HepG2 (cell line): ENCODE measurements around the gene VEPH1. TPM values are rescaled to one million over a fixed set of nuclear protein-coding genes. Genes with fewer than 3 reads are reported as not detected.

Experiments used
- FOXK2 ChIP-seq: fragments of 450-650 bp; IDR thresholded peaks from 2 replicates; pipeline ENCODE4 v1.6.1; 2016
- HDAC1 ChIP-seq: sonication (generic); formaldehyde crosslinking; IDR thresholded peaks from 2 replicates; pipeline ENCODE4 v1.5.1; 2020; ENCODE audit warnings: mild to moderate bottlenecking, missing genetic modification reagents
- IKZF1 ChIP-seq: fragments of 450-650 bp; IDR thresholded peaks from 2 replicates; pipeline ENCODE4 v1.7.1; 2016
- RBM22 ChIP-seq: fragments of 200-400 bp; formaldehyde crosslinking; optimal IDR thresholded peaks from 2 replicates; pipeline ENCODE3; 2017; ENCODE audit warnings: mild to moderate bottlenecking, low read length, moderate library complexity
- SMAD3 ChIP-seq: sonication (generic); formaldehyde crosslinking; IDR thresholded peaks from 2 replicates; pipeline ENCODE4 v1.4.0; 2020; ENCODE audit warnings: missing genetic modification reagents
- ZNF317 ChIP-seq: sonication (generic); formaldehyde crosslinking; IDR thresholded peaks from 2 replicates; pipeline ENCODE4 v1.5.0; 2020; ENCODE audit warnings: mild to moderate bottlenecking, missing genetic modification reagents
- ZNF382 ChIP-seq: sonication (generic); formaldehyde crosslinking; IDR thresholded peaks from 2 replicates; pipeline ENCODE4 v1.5.0; 2020; ENCODE audit warnings: missing genetic modification reagents, mild to moderate bottlenecking, borderline replicate concordance
- polyA plus RNA-seq, 8 experiments: library from polyadenylated mRNA; depleted of rRNA in 3 of 8; stranded (reverse) in 7 of 8; unstranded in 1 of 8; fragments of >200 nt; fragmentation: Illumina TruSeq in 4 of 8; extraction: Trizol in 4 of 8; gene quantifications; 2 replicates each; pipeline versions ENCODE4 v1.2.1 to v1.2.3, GENCODE V29; 2011 to 2016; ENCODE audit warnings: low read depth in 4 of 8, missing spikeins in 1 of 8, mixed read lengths in 1 of 8; ENCODE audit not compliant: insufficient read depth in 1 of 8
- total RNA-seq, 5 experiments: library from RNA; depleted of rRNA; stranded (reverse); fragments of >200 nt; fragmentation: Illumina TruSeq; extraction: Trizol; gene quantifications; 2 replicates each; pipeline ENCODE4 v1.2.3, GENCODE V29; 2016; ENCODE audit warnings: low read depth in 1 of 5
- TF ChIP-seq, protein P1 (sequence below), 2 experiments: sonication (generic) in 1 of 2; formaldehyde crosslinking in 1 of 2; IDR thresholded peaks; 2 replicates each; pipeline versions ENCODE4 v1.5.1 to v1.6.1; 2011 to 2020; ENCODE audit warnings: borderline replicate concordance in 1 of 2, low read depth in 1 of 2, low read length in 1 of 2, mild to moderate bottlenecking in 1 of 2, missing genetic modification reagents in 1 of 2, moderate library complexity in 1 of 2
- TF ChIP-seq, protein P2 (sequence below): sonication (generic); formaldehyde crosslinking; IDR thresholded peaks from 2 replicates; pipeline ENCODE4 v1.5.0; 2020; ENCODE audit warnings: missing genetic modification reagents
- TF ChIP-seq, protein P3 (sequence below): sonication (generic); formaldehyde crosslinking; IDR thresholded peaks from 2 replicates; pipeline ENCODE4 v1.5.0; 2020; ENCODE audit warnings: mild to moderate bottlenecking, missing genetic modification reagents, moderate library complexity

Gene VEPH1
- total and polyA plus RNA-seq, 2 of the 13 experiments (the other 11 are each of a cell fraction or from before 2014, with no cell fraction given) = not detected

DNA sequence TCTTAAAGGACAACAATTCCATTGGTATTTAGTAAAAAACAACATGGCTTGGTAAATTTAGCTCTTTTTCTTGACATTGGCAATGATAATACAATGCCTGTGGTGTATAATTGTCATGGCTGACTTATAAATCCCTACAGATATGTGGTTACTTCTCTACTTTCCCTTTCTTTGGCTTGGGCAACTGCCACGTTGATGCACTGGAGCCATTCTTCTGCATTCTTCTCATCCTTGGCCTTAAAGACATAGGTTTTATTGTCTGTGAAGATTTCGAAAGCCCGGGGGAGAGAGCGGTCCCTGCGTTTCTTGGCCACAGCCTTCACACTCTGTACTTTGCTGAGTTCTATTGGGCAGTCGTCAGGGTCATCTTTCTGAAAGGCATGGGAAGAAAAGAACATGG is 242.2 kb downstream of the VEPH1 start (continued):
- TF ChIP-seq, protein P1, sequence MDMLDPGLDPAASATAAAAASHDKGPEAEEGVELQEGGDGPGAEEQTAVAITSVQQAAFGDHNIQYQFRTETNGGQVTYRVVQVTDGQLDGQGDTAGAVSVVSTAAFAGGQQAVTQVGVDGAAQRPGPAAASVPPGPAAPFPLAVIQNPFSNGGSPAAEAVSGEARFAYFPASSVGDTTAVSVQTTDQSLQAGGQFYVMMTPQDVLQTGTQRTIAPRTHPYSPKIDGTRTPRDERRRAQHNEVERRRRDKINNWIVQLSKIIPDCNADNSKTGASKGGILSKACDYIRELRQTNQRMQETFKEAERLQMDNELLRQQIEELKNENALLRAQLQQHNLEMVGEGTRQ (IDR thresholded peaks at IDR 0.05; ENCODE audit: low read depth, low read length) = no peak
- TF ChIP-seq, protein P1 (CRISPR knock-in tag; IDR thresholded peaks at IDR 0.05; ENCODE audit: borderline replicate concordance) = no peak
- TF ChIP-seq IKZF1 (no peak), HDAC1 (CRISPR knock-in tag) (no peak), FOXK2 (no peak), ZNF317 (CRISPR knock-in tag) (no peak), RBM22 (no peak), ZNF382 (CRISPR knock-in tag) (no peak), SMAD3 (CRISPR knock-in tag) (no peak)
- TF ChIP-seq, protein P2, sequence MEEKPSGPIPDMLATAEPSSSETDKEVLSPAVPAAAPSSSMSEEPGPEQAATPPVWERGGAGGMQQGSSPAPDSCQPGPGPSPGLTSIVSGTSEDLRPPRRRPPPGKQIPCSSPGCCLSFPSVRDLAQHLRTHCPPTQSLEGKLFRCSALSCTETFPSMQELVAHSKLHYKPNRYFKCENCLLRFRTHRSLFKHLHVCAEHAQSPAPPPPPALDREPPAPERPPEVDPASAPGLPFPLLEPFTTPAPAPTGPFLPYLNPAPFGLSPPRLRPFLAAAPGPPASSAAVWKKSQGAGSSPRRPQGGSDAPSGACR = no peak
- TF ChIP-seq, protein P3, sequence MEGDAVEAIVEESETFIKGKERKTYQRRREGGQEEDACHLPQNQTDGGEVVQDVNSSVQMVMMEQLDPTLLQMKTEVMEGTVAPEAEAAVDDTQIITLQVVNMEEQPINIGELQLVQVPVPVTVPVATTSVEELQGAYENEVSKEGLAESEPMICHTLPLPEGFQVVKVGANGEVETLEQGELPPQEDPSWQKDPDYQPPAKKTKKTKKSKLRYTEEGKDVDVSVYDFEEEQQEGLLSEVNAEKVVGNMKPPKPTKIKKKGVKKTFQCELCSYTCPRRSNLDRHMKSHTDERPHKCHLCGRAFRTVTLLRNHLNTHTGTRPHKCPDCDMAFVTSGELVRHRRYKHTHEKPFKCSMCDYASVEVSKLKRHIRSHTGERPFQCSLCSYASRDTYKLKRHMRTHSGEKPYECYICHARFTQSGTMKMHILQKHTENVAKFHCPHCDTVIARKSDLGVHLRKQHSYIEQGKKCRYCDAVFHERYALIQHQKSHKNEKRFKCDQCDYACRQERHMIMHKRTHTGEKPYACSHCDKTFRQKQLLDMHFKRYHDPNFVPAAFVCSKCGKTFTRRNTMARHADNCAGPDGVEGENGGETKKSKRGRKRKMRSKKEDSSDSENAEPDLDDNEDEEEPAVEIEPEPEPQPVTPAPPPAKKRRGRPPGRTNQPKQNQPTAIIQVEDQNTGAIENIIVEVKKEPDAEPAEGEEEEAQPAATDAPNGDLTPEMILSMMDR = no peak
